HG03025 (cell line): ENCODE results near the gene AKR1C3.
"Not testable (repeated sequence)": the region's sequence is repeated elsewhere in the genome, so short reads cannot be mapped to it uniquely, and the experiment has no call there.

Experiments
- ATAC-seq: cut with Tn5 transposase; IDR thresholded peaks from one replicate; pipeline ENCODE4 v1.9.1; 2021; ENCODE audit warnings: mild to moderate bottlenecking, moderate library complexity; ENCODE audit not compliant: unreplicated experiment, low FRiP score

AKR1C3 gene

GRCh38 chr10:5125315-5126044 is 31.3 kb downstream of the AKR1C3 start:
- no peak for ATAC-seq

- no peak for ATAC-seq
Measured at GRCh38 chr10:5135581-5135980, 41.4 kb downstream of the AKR1C3 start.

DNA sequence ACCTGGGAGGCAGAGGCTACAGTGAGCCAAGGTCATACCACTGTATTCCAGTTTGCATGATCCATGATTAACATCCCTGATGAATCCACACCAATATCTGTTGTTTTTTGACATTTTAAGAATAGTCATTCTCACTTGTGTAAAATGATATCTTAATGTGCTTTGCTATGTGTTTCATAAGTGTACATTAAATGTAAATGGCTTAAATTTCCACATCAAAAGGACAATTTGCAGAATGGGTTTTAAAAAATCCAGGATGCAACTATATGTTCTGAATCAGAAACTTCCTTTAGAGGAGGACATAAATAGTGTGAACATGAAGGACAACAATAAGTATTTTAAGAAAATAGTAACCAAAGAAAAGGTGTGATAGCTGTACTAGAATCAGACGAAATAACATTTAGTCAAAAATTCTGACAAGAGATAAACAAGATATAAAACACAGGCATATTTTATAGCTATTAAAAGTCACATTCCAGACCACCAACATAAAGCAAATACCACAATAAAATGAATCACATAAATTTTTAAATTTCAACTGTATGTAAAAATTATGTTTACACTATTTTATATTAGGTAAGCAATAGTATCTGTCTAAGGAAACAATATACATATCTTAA is 42.4 kb downstream of the AKR1C3 start:
- no peak for ATAC-seq

DNA sequence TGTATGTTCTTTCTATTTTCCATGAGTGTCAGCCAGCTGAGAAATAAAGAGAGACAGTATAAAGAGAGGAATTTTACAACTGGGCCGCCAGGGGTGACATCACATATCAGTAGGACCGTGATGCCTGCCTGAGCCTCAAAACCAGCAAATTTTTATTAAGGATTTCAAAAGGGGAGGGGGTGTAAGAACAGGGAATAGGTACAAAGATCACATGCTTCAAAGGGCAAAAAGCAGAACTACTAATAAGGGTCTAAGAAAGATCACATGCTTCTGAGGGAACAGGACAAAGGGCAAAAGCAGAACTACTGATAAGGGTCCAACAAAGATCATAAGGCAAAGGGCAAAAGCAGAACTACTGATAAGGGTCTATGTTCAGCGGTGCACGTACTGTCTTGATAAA is 43.5 kb downstream of the AKR1C3 start:
- not testable (repeated sequence) for ATAC-seq

DNA sequence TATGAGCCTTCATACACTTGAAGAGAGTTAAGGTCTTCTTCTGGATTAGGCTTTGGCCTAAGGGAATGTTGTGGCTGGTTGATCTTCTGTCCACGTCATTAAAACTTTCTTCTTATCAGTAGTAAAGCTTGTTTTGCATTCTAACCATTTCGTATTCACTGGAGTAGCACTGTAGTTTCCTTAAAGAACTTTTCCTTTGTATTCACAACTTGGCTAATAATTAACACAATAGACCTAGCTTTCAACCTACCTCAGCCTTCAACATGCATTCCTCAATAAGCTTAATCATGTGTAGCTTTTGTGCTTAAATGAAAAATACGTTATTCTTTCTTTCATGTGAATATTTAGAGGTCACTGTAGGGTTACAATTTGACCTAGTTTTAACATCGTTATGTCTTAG is 48.0 kb downstream of the AKR1C3 start:
- ATAC-seq = no peak

DNA sequence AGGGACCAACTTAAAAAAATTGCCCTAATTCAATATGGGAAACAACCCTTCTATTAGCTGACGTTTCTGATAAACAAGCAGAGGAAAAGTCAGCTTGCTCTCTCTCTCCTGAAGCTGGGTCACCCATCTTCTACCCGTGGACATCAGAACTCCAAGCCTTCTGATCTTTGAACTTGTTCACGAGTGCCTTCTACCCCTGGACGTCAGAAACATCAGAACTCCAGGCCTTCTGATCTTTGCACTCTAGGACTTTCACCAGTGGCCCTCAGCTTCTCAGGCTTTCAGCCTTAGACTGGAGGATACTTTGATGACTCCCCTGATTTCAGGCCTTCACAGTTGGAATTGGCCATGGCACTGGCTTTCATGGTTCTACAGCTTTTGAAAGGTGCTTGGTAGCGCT is 48.9 kb downstream of the AKR1C3 start:
- ATAC-seq = no peak

DNA sequence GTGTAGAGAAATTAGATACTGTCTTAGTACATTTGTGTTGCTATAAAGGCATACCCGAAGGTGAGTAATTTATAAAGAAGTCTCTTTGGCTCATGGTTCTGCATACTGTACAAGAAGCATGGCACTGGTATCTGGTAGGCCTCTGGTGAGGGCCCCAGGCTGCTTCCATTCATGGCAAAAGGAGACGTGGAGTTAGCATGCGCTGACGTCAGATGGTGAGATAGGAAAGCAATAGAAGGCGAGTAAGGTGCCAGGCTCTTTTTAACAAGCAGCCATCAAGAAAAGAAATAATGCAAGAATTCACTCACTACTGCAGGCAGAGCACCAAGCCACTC is 52.7 kb downstream of the AKR1C3 start:
- no peak for ATAC-seq

GRCh38 chr10:5147255-5147980 is 53.2 kb downstream of the AKR1C3 start:
- ATAC-seq = no peak

DNA sequence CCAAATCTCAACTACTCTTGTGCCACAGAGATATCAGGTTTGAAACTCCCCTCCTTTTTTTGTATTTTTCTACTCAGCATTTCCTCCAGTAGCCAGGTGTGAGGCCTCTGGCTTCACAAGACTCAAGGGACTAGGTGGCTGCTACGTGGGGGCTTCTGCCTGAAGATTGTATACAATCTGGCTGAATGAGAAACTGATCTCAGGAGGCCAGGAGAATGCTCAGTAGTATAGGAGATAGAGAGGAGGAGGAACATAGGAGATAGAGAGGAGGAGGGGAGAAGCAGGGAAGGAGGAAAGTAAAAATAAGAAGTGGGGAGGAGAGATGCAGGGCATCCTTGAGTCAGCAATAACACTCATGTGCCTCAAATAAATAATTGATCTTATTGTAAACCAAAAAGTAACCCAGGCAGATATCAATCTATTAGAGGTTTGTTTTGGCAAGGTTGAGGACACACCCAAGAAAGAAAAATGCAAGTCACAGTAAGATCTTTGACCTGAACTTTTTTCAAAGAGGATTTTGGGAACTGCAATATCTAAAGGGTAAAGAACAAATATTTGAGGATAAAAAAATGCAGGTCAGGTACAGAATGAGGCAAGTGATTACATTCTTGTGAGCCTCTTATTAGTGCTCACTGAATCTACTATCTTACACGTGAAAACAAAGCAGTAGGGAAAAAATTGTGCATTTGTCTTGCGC is 53.9 kb downstream of the AKR1C3 start:
- ATAC-seq = no peak

DNA sequence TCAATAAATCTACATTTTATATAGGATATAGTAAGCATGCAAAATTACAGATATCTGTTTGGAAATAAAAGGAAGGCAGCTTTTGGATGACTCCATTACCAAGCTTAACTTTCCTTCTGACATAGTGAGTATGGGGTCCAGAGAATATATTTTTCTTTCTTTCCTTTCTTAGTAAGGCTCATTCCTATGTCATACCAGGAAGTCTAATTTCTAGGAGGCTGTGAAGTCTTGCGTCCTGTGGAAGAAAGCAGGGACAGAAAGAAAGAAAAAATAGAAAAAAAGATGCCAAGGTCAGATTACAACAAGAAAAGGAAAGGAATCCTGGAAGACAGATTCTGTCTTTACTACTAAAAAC is 54.4 kb downstream of the AKR1C3 start:
- ATAC-seq = no peak

DNA sequence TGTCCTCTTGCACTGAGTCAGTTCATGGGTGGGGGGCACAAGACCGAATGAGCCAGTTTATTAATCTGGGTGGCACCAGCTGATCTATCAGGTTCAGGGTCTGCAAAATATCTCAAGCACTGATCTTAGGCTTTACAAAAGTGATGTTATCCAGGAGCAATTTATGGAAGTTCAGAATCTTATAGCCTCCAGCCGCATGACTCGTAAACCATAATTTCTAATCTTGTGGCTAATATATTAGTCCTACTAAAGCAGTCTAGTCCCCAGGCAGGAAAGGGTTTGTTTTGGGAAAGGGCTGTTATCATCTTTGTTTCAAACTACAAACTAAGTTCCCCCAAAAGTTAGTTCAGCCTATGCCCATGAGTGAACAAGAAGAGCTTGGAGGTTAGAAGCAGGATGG is 56.9 kb downstream of the AKR1C3 start:
- no peak for ATAC-seq

- ATAC-seq = no peak
Measured at GRCh38 chr10:5155951-5156350, 61.7 kb downstream of the AKR1C3 start.
